ENCODE data around the gene ZNRF1. TPM values are rescaled to one million over a fixed set of nuclear protein-coding genes. Genes with fewer than 3 reads are reported as not detected.

The ZNRF1 gene
- total RNA-seq, 6 experiments from 2014 or later, result 10.2 to 18.8 (median 11.1) TPM

- TF ChIP-seq CTCF (IDR thresholded peaks at IDR 0.05) (no peak), POLR2A (IDR thresholded peaks at IDR 0.05) (no peak)
- DNase-seq (peak; percentile 89 to 92 (median 90)), ATAC-seq (peak; percentile 80 to 87 (median 82))
- peak overlapping the region in 2 of 3 donors; percentile 23 to 35 for H3K27ac ChIP-seq
- WGBS (ENCODE audit: insufficient coverage, low coverage, low lambda C conversion rate, missing lambda C conversion rate), result 35% methylated on average over 12 of the region's 22 CpGs
- no peaks in the 10 kb centered on the region for H3K36me3 ChIP-seq
- H3K4me1 ChIP-seq, result peaks cover 0 to 38% (median 10%) of the 10 kb centered on the region in 4 donors
- H3K9me3 ChIP-seq, result no peaks in the 10 kb centered on the region
- intact Hi-C loops (cut with DNase I), result no loop called here
- H3K4me3 ChIP-seq, result no peak overlapping the region
- no peaks in the 10 kb centered on the region for H3K27me3 ChIP-seq
Measured at GRCh38 chr16:75062135-75062975, 63.5 kb downstream of the ZNRF1 start.

- Histone ChIP-seq H3K36me3 (no peaks in the 10 kb centered on the region), H3K27me3 (no peaks in the 10 kb centered on the region), H3K4me3 (no peak overlapping the region), H3K27ac (peak overlapping the region in 2 of 3 donors; percentile 23 to 35), H3K9me3 (no peaks in the 10 kb centered on the region), H3K4me1 (peaks cover 0 to 38% (median 10%) of the 10 kb centered on the region in 4 donors)
- 38% methylated on average over 1 of the region's 9 CpGs for WGBS (ENCODE audit: insufficient coverage, low coverage, low lambda C conversion rate, missing lambda C conversion rate)
- peak in 1 of 4 donors; percentile 20 for ATAC-seq
- TF ChIP-seq POLR2A (IDR thresholded peaks at IDR 0.05), result no peak
- no peak for TF ChIP-seq CTCF (IDR thresholded peaks at IDR 0.05)
- no peak for DNase-seq
- intact Hi-C loops (cut with DNase I), result no loop called here
Measured at GRCh38 chr16:75062976-75063346, 64.1 kb downstream of the ZNRF1 start.

GRCh38 chr16:75063549-75064088, 64.8 kb downstream of the ZNRF1 start:
- DNase-seq (no peak), ATAC-seq (no peak)
- H3K4me1 ChIP-seq, result peaks cover 0 to 38% (median 10%) of the 10 kb centered on the region in 4 donors
- no peaks in the 10 kb centered on the region for H3K36me3 ChIP-seq
- intact Hi-C loops (cut with DNase I), result no loop called here
- no peaks in the 10 kb centered on the region for H3K27me3 ChIP-seq
- no peaks in the 10 kb centered on the region for H3K9me3 ChIP-seq
- H3K4me3 ChIP-seq, result no peak overlapping the region
- TF ChIP-seq POLR2A (IDR thresholded peaks at IDR 0.05) (no peak), CTCF (IDR thresholded peaks at IDR 0.05) (no peak)
- 71% methylated on average over 8 of the region's 8 CpGs for WGBS (ENCODE audit: insufficient coverage, low coverage, low lambda C conversion rate, missing lambda C conversion rate)
- H3K27ac ChIP-seq, result no peak overlapping the region

GRCh38 chr16:75064403-75065148, 65.8 kb downstream of the ZNRF1 start:
- no peak overlapping the region for H3K4me3 ChIP-seq
- no peaks in the 10 kb centered on the region for H3K27me3 ChIP-seq
- H3K9me3 ChIP-seq, result no peaks in the 10 kb centered on the region
- intact Hi-C loops (cut with DNase I), result no loop called here
- ATAC-seq, result peak; percentile 33 to 82 (median 62)
- 34% methylated on average over 15 of the region's 15 CpGs for WGBS (ENCODE audit: insufficient coverage, low coverage, low lambda C conversion rate, missing lambda C conversion rate)
- H3K36me3 ChIP-seq, result no peaks in the 10 kb centered on the region
- H3K4me1 ChIP-seq, result peaks cover 0 to 42% (median 8%) of the 10 kb centered on the region in 4 donors
- H3K27ac ChIP-seq, result peak overlapping the region in 2 of 3 donors; percentile 25 to 36
- TF ChIP-seq CTCF (IDR thresholded peaks at IDR 0.05), result no peak
- no peak for TF ChIP-seq POLR2A (IDR thresholded peaks at IDR 0.05)
- DNase-seq, result peak in 2 of 3 donors; percentile 27 to 75

Data from right lobe of liver (tissue), 6 donors.